HCEC 1CT (cell line): ENCODE measurements around the gene MYB.

Experiments used
- DNase-seq: peaks from one replicate; pipeline ENCODE4 v3.0.0-alpha.2; 2017

MYB gene

GRCh38 chr6:135191508-135192255 is 10.6 kb downstream of the MYB start:
- DNase-seq = no peak

GRCh38 chr6:135192256-135193174 is 11.4 kb downstream of the MYB start:
- no peak for DNase-seq

- DNase-seq = no peak
These were observed 12.1 kb downstream of the MYB start for GRCh38 chr6:135193221-135193620.

GRCh38 chr6:135195041-135195440 is 13.9 kb downstream of the MYB start:
- DNase-seq = no peak

GRCh38 chr6:135195522-135195921 is 14.4 kb downstream of the MYB start:
- DNase-seq = no peak

- DNase-seq = no peak
These were observed 15.8 kb downstream of the MYB start for GRCh38 chr6:135196739-135197510.

- DNase-seq = no peak
These were observed 21.7 kb downstream of the MYB start for GRCh38 chr6:135202836-135203235.

- no peak for DNase-seq
These were observed 23.8 kb downstream of the MYB start for GRCh38 chr6:135204951-135205350.

GRCh38 chr6:135209803-135210202 is 28.7 kb downstream of the MYB start:
- no peak for DNase-seq

- DNase-seq = no peak
These were observed 29.7 kb downstream of the MYB start for GRCh38 chr6:135210632-135211305.

GRCh38 chr6:135211306-135211702 is 30.2 kb downstream of the MYB start:
- DNase-seq = no peak

GRCh38 chr6:135212020-135212806 is 31.1 kb downstream of the MYB start:
- DNase-seq = peak; percentile 76

- peak; percentile 73 for DNase-seq
These were observed 31.8 kb downstream of the MYB start for GRCh38 chr6:135212935-135213334.

GRCh38 chr6:135213616-135214015 is 32.5 kb downstream of the MYB start:
- DNase-seq = no peak

GRCh38 chr6:135215160-135215559 is 34.1 kb downstream of the MYB start:
- DNase-seq = no peak

- no peak for DNase-seq
These were observed 34.5 kb downstream of the MYB start for GRCh38 chr6:135215563-135215962.

GRCh38 chr6:135217663-135218062 is 36.6 kb downstream of the MYB start:
- no peak for DNase-seq

- no peak for DNase-seq
These were observed 38.2 kb downstream of the MYB start for GRCh38 chr6:135219346-135219745.

- no peak for DNase-seq
These were observed 39.9 kb downstream of the MYB start for GRCh38 chr6:135221042-135221441.

GRCh38 chr6:135221505-135221904 is 40.4 kb downstream of the MYB start:
- no peak for DNase-seq

- no peak for DNase-seq
These were observed 41.5 kb downstream of the MYB start for GRCh38 chr6:135222623-135223022.
